ENCODE results near the gene KIF26A.

DNA sequence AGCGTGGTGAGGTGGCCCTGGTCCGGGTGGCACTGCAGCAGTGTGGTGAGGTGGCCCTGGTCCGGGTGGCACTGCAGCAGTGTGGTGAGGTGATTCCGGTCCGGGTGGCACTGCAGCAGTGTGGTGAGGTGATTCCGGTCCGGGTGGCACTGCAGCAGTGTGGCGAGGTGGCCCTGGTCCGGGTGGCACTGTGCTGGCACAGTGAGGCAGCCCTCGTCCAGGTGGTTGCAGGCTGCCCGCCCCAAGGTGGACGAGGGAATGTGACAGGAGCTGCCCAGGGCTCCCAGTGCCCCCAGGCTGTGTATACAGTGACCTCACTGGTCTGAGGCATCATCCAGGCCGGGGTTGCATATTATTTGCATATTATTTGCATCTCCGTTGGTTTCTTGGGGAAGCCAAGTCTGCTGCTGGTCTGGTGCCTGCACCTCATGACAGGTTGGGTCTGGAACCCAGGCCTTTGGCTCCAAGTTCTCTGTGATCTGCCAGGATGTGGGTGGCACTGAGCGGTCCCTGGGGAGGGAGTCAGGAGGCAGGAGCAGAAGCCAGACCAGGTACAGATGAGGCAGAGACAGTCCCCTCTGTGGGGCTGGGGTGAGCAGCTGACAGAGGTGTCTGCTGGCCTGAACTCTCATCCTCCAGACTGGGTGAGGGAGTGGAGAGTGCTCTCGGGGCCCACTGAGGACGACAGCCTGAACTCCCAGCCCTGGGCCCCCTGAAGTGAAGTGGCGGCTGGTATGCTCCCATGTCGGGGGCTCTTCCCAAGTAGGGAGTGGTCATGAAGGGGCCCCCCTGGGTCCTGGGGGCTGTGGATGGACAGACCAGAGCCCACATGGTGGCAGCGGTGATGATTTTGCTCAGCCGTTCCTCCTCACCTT, 79.3 kb downstream of the KIF26A start:
- TF ChIP-seq POLR2AphosphoS5 (IDR thresholded peaks at IDR 0.05): no peak
- TF ChIP-seq, protein P1, sequence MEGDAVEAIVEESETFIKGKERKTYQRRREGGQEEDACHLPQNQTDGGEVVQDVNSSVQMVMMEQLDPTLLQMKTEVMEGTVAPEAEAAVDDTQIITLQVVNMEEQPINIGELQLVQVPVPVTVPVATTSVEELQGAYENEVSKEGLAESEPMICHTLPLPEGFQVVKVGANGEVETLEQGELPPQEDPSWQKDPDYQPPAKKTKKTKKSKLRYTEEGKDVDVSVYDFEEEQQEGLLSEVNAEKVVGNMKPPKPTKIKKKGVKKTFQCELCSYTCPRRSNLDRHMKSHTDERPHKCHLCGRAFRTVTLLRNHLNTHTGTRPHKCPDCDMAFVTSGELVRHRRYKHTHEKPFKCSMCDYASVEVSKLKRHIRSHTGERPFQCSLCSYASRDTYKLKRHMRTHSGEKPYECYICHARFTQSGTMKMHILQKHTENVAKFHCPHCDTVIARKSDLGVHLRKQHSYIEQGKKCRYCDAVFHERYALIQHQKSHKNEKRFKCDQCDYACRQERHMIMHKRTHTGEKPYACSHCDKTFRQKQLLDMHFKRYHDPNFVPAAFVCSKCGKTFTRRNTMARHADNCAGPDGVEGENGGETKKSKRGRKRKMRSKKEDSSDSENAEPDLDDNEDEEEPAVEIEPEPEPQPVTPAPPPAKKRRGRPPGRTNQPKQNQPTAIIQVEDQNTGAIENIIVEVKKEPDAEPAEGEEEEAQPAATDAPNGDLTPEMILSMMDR (IDR thresholded peaks at IDR 0.05; ENCODE audit: poor library complexity, severe bottlenecking): no peak
- no peak for TF ChIP-seq EP300 (conservative IDR thresholded peaks at IDR 0.05; ENCODE audit: poor library complexity, severe bottlenecking)
- no peak for TF ChIP-seq EZH2 (IDR thresholded peaks at IDR 0.05; ENCODE audit: borderline replicate concordance, insufficient read depth, low read length, poor library complexity, severe bottlenecking)
- TF ChIP-seq, protein P2, sequence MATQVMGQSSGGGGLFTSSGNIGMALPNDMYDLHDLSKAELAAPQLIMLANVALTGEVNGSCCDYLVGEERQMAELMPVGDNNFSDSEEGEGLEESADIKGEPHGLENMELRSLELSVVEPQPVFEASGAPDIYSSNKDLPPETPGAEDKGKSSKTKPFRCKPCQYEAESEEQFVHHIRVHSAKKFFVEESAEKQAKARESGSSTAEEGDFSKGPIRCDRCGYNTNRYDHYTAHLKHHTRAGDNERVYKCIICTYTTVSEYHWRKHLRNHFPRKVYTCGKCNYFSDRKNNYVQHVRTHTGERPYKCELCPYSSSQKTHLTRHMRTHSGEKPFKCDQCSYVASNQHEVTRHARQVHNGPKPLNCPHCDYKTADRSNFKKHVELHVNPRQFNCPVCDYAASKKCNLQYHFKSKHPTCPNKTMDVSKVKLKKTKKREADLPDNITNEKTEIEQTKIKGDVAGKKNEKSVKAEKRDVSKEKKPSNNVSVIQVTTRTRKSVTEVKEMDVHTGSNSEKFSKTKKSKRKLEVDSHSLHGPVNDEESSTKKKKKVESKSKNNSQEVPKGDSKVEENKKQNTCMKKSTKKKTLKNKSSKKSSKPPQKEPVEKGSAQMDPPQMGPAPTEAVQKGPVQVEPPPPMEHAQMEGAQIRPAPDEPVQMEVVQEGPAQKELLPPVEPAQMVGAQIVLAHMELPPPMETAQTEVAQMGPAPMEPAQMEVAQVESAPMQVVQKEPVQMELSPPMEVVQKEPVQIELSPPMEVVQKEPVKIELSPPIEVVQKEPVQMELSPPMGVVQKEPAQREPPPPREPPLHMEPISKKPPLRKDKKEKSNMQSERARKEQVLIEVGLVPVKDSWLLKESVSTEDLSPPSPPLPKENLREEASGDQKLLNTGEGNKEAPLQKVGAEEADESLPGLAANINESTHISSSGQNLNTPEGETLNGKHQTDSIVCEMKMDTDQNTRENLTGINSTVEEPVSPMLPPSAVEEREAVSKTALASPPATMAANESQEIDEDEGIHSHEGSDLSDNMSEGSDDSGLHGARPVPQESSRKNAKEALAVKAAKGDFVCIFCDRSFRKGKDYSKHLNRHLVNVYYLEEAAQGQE (IDR thresholded peaks at IDR 0.05; ENCODE audit: borderline replicate concordance): no peak
